ENCODE data around the gene KIRREL3.

The KIRREL3 gene

DNA sequence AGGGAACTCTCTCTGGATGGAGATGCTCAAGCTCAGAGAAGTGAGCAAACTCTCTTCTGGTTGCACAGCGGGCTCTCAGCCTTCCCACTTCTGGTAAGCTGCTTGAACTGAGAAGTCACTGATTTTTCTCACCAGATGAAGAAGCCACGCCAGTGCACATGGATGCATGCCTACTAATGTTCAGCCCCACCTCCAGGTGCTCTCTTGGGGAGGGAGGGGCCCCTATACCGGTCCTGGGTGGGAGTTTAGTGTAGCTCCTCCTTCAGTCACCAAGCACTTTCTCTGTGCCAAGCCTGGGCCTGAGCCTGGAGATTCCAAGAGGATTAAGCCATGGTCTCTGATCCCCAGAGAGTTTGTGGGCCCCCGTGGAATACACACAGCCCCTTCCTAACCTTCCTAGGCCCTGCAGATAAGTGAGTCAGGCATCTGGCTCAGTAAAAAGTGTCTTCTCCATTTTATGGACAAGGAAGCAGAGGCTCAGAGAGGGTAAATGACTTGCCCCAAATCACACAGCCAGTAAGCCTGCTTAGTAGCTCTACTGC is 502.9 kb downstream of the KIRREL3 start:
- no peak for DNase-seq

DNA sequence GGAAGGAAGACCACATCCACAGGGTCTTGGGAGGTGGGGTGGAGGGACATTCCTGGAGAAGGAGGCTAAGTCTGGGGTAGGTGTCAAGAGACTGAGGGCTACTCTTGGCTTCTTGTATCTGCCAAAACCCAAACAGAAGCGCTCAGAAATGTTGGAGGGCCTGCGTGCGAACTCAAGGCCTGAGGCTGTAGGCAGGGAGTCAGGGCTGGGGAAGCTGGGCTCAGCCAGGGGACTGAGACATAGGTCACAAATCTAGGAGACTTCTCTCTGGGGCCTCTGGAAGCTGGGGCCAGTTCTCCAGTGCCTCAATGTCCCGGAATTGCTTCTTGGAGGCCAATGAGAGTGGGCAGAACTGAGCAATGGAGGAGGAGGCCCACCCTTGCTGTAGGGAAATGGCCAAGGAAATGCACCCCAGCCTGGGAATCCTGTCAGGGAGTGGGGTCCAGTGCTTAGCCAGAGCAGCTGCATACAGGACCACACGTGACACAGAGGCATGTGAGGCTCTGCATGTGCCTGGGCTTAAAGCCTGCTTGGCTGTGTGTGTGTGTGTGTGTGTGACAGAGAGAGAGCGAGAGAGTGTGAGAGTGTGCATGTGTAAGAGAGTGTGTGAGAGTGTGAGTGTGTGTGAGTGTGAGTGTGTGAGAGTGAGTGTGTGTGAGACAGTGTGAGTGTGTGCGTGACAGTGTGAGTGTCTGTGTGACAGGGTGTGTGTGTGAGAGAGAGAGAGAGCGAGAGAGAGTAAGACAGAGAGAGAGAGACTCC is 503.8 kb downstream of the KIRREL3 start:
- no peak for DNase-seq

DNA sequence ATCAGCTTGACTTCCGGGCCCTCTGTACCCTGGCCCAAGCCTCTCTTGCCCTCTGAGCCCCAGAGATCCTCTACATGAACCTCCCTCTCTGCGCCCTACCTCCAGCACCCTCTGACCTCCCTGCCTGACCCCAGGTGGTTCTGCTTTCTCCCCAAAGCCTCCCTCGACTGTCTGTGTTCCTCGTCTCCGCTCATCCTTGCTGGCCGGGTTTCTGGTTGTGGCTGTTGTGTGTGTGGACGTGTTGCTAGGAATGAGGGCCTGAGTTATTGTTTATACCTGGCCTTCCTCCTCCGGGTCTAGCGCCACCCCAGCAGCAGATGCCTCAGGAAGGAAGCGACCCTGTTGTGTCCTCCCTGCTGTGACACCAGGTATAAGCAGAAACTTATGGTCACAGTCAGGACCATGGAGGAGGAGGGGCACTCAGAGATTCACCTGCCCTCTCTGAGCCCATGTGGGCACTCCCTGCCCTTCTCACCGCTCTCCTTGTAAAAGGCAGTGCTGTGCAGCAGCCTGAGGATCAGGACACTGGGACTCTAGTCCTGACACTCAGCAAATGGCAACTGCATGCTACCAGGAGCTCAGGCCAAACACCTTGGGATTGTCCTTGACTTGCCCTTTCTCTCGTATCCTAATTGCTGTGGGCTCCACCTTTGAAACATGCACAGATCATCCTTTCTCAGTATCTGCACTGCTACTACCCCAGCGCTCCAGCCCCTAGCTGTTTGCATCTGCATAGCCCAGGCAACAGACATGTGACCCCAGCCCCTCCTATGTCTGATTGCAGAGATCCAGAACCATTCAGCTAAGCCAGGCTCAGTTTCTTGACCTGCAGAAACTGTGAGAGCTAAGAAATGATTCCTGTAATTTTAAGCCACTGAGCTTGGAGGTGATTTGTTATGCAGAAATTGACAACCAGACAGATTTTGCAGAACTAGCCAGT is 505.0 kb downstream of the KIRREL3 start:
- no peak for DNase-seq

DNA sequence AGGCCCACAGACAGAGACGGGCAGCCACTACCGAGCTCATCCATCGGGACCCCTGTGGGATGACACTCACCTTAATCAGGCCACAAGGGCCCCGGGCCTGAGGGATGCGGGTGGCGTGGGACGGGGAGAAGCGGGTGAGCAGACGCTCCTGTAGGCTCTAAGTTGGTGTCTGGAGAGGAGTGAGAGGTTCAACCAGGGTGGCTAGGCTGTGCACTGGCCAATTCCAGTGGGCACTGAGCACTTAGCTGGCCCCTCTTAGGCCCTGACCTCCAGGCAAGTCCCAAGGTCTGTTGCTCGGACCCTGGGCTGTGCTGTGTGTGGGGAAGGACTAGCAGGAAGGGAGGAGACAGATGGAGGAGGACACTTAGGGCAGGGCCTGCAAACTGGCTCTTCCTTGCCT is 505.7 kb downstream of the KIRREL3 start:
- DNase-seq, result no peak

DNA sequence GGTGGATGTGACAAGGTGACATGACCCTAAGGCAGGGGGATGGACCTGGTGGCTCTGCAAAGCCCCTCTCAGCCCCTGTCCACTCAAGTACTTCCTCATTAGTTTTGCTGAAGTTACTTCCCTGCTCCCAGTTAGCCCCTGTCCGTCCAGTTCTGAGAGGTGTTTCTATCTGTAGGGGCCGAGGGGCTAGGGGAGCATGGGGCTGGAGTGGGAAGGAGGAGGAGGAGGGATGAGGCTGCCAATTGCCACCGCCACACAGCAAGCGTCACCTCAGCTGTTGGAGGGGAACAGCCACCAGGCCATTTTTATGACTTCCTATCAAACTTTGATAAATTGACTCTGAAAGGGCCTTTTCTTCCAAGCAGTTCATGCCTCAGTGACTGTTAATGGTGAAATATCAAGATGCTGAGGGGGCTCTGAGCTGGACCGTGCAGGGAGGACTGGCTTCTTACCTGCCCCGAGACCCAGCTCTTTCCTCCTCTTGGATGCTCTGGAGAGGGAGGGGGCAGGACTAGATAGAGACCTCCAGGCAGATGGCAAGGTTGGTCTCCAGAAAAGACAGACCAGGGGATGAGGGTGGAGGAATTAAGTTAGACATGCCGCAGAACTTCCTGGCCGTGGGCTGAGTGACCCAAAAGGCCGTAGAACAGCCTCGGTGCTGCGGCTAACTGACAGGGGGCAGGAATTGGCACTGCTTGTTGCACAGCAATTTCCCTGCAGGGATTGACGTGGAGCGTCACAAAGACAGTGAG is 508.1 kb downstream of the KIRREL3 start:
- no peak for DNase-seq

DNA sequence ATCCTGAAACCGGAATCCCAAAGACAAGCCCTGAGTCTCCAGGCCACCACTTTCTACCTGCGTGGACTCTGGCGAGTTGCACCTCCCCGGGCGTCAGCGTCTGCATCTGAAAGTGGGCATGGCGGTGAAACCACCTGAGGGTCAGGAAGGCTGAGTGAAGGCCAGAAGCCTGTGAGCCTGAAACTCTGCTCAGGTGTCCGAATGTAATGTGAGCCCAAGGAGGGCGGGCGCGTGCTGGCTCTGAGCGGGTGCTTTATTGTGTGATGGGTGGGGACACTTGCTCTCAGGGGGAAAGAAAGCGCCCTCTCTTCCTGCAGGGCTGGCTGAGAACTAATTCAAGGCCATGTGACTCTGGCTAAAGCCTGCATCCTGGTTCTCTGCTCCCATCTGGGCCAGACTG is 509.5 kb downstream of the KIRREL3 start:
- DNase-seq, result no peak

DNA sequence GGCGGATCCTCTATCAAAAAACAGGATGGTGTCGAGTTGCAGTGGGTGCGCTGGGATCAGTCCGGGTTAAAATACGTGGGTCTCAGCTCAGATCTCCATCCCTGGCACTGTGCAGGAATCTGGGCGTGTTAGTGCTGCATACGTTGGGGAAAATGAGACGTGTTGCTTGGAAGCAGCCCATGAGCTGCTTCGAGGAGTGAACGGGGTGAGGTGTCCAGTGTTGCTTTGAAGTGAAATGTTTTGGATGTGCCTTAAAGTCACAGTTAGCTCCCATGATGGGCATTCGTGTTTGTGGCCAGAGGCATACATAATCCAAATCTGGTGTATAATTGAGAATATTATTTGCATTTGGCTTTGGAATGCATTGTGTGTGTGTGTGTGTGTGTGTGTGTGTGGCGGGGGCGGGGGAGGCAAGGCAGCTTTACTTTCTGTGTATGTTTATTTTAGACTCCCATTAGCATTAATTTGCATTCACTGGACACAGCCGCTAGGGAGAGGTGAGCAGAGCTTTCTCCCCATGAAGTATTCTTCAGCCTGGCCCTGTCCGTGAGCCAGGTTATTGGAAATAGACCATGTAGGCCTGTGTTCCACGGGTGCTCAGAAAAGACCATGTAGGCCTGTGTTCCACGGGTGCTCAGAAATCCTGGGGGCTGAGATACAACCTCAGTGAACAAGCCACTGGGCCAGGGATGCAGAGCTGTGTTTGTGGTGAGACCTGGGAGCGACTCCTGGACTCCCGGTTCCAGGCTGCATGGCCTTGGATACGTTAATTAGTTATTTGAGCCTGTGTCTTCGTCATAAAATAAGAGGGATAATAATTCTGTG is 510.5 kb downstream of the KIRREL3 start:
- no peak for DNase-seq

DNA sequence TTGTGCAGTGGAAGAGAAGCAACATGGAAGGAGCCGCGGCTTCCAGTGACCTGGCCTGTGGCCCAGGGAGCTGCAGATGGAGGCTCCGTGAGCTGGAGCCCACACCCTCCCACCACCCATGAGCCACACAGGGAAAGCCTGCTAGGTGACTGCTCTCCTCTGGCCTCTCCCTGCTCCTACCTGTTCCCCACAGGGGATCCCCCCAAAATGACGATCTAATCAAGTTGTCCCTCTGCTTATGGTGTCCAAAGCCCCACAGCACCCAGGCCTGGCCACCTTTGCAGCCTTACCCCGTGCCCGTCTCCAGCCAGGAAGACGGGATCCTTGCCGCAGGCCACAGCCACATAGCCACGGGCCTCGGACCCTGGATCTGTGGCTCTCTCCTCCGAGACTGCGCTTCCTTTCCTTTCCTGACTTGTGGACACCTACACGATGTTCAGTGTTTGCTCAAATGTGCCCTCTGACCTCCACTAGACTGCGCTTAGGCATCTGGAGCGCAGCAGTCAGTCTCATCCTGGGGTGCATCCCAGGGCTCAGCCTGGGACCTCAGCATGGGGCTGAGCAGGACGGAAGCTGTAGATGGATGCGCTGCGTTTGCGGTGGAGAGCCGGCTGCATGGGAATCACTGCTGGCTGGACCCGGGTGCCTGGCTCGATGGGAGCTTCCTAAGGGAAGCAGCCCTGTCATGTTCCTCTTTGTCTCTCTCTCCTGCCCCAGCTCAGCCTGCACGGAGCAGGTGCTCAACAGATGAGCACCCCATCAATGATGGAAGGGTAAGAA is 511.8 kb downstream of the KIRREL3 start:
- DNase-seq, result no peak

DNA sequence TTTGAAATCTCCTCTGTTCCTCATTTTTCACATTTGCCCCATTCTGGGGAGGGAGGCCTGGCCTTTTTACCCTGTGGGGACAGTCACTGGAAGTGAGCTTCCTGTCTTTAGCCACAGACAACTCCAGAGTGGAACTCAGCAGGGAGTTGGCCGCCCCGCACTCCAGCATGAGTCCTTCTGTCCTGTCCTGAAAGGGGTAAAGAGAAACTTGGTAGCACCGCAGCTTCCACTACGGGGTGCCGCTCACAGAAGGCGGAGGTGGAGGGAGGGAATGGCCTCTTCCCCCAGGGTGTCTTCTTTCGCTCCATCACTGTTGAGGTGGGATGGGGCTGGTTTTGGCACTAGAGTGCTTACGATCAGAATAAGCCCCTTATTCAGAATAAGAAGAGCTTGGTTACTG is 512.9 kb downstream of the KIRREL3 start:
- DNase-seq, result no peak

DNA sequence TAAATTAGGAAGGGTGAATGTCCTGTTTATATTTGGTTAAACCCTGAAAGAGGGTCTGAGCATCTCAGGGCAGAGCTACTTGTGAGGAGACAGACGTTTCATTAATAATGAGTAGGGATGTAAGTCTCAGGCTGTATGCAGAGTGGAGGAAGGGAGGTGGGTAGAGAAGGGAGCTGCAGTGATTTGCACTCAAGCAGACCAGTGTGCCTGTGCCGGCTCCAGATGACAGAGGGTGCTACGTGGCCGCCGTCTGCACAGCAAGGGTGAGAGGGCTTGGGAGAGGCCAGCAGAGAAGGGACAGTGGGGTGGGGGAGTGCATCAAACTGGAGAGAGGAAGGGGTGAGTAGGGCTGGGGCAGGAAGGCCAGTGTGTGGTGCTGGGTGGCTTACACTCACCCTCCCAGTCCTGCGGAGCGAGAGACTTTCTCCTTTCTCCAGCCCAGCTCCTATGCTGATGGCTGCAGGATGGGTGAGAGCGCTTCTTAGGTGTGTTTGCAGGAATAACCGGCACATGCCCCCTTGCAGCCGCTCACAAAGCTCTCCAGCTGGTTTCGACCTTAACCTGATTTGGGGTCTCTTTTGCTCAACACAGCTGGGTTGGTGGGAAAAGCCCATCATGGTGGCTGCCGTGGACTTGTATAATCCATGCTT is 514.5 kb downstream of the KIRREL3 start:
- DNase-seq, result no peak

DNA sequence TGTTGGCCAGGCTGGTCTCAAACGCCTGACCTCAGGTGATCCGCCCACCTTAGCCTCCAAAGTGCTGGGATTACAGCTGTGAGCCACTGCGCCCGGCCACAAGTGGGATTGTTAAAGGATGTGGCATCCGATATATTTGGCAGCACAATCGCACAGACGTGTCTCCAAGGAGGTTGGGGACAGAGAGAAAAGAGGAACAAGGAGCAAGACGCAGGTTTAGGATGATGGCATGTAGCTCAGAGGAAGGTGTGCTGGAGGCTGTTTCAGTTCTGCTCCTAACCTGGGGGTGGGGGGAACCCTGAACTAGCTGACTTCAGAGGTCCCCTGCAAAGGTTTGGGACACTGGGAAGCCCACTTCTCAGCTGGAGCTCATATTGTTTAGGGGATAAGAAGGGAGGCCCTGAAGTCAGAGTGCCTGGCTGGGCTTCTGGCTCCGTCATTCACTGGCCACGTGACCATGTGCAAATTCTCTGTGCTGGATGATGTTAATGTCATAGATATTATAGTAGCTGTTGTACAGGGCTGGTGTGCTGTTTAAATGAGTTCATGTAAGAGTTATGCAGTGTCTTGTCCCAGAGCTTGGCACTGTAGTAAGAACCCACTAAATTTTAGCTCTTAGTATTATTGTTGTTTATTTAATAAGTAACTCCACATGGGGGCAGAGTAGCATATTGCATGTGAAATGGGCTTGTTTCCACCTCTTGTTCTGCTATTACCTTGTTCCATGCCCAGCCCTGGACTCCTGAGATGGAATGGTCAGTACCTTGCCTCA is 515.4 kb downstream of the KIRREL3 start:
- DNase-seq, result no peak

DNA sequence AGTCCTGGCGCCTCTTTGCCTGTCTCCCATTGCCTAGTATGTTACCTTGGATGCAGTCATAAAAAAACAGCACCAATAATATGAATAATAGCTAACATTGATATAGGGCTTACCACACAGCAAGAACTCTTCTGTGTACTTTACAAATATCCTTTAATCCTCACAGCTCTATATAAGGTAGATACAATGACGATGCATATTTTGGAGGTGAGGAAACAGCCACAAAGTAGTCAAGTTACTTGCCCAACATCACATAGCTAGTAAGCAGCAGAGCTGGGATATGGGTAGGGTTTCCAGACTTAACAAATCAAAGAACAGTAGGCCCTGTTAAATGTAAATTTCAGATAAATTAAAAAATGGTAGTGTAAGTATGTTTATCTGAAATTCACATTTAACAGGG is 516.3 kb downstream of the KIRREL3 start:
- DNase-seq, result no peak

DNA sequence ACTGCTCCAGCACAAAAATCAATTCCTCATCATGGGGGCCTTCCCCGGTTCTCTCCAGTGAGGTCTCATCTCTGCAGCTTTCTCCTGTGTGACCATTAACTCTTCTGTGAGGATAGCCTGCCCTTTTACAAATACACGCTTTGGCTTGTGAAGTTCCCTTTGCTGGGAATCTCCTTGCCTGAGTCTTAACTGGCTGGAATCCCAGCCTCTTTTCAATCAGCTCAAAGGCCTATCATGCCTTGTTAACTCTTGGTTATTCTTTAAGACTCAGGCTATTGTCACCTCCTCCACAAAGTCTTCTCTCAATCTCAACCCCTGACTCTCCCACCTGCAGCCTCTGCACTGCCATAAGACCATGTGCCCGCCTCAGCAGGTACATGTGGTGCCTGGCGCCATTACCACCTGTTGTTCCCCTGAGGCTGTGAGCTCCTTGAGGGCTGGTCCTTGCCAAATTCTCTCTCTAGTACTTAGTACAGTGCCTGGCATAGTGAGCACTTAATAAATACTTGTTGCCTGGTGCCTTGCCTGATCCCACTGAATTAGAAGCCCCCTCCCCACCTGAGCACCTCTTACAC is 516.9 kb downstream of the KIRREL3 start:
- no peak for DNase-seq

DNA sequence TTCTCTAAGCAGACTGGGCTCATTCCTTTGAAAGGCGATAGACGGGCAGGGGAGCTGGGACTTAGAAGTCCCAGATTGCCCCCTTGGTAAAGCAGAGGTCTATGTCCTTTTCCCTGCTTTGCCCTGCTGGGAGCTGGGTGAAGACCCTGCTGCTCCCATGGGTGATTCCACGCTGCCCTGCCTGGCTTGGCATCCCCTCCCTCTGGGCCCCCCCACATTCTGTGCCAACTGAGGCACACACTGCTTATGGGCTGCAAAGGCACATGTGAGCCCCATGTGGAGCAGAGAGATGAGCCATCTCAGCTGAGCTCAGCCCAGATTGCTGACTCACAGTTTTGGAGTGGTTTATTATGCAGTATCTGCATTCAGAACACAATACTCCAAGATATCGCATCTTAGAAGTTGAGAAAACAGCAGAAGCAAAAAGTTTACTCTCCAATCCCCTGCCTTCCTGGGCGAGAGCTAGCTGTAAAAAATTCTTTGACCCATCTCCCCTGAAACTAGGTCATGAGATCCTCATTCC is 517.9 kb downstream of the KIRREL3 start:
- DNase-seq, result no peak

DNA sequence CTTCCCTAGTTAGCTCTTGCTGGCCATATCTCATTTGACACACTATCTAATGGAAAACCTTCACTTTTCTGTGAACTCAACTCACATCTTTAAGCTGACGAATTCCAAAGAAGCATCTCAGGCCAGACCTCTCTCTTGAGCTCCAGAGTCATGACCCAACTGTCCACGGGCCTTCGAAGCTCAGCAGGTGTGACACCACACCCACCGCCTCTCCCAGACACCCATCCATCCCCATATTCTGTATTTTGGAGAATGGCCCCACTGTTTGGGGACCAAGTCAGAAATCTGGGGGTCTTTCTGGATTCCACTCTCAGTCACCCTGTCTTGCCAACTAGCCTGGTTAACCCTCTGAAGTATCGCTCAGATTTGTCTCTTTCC is 519.3 kb downstream of the KIRREL3 start:
- DNase-seq, result no peak

DNA sequence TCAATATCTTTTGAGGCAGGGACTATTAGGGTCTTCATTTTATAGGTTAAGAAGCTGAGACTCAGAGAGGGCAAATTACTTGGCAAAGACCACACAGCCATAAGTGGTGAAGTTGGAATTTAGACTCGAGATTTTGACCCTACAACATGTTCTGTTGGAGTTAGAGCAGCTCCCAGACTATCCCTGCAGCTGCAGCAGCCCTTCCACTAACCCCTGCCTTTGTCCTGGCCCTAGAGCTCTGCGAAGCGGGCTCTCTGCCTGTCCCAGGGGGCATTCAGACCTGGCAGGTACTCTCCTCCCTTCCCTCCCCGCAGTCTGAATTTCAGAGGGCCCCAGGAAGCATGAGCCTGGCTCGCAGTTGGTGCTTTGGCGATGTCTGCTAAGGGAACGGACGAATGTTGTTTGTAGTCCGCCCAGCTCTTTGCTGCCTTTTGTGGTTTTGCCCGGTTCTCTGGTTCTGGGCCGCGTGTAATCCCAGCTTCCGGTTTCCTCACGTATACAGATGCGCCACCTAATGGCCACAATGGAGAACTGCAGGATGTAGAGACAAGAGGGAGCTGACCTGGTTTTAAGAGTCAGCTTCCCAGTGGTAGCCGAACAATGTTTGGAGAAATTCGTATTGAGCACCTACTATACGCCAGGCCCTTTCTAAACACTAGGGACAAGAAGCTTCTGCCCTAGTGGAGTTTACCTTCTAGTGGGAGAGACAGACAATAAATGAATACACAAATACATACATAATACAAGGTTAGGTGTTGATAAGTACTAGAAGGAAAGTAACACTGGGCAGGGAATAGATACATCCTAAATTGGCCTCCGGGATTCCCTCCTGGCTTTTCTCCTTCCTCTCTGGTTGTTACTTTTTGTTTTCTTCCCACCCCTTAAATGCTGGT is 519.9 kb downstream of the KIRREL3 start:
- peak; percentile 68 for DNase-seq

DNA sequence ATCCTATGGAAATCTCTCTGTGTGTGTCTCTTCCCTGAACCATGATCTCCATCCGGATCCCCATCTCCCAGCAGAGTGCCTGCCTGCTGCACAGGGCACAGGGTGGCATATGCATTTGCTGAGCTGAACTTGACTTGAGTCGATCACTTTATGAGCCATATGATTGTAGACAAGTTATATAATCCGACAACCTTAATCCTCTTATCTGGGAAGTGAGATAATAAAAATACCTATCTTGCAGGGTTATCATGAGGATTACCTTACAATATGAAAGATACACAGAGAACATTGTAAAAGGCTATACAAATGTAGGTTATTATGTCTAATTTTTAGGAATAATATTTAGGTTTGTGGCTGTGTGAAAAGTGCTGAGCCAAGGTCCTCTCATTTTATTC is 520.6 kb downstream of the KIRREL3 start:
- DNase-seq, result no peak

DNA sequence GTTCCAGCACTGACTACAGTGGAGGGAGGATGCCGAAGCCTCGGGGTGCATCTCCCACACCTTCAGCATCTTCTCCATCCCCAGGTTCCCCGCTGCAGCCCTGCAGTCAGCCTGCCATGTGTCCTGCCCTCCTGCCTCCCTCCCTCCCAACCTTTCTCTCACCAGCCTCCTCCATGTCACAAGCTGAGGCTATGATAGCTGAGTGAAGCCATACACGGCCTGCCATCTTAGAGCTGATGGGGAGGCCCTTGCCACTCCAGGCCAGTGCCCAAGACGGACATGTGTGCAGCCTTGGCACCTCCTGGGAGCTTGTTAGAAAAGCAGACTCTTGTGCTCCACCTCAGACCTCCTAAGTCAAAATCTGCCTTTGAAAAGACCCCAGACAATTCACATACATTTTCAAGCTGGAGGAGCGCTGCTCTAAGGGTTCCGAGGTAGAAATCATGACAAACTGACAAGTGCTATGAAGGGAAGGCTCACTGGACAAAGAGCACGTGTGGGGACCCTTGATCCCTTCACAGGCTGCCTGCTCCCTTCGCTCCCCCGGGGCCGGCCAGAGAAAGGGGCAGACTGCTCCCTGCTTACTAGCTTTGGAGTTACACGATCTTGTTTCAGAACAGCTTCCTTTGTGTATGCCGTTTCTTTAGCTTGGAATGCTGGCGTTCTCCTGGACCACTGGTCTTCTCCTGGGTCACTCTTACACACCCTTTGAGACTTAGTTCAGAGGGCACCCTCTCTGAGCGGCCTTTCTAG is 521.2 kb downstream of the KIRREL3 start:
- no peak for DNase-seq

All from NCI-H187 treated with DMSO at 0.1 percent for 48 hours (cell line).